T-helper 1 cell (primary cell): ENCODE results near the gene PPIG.
"Not testable (repeated sequence)": the region's sequence is repeated elsewhere in the genome, so short reads cannot be mapped to it uniquely, and the experiment has no call there.

Experiments
- DNase-seq, 5 donors: peaks; one replicate each; pipeline ENCODE4 v3.0.0-alpha.2; 2012 to 2020
- total RNA-seq, 4 donors: gene quantifications; one replicate each; lab custom pipeline; 2026; lab: John Stamatoyannopoulos, UW

PPIG gene
- total RNA-seq: 104 to 155 (median 139) reads per million in 4 donors

DNA sequence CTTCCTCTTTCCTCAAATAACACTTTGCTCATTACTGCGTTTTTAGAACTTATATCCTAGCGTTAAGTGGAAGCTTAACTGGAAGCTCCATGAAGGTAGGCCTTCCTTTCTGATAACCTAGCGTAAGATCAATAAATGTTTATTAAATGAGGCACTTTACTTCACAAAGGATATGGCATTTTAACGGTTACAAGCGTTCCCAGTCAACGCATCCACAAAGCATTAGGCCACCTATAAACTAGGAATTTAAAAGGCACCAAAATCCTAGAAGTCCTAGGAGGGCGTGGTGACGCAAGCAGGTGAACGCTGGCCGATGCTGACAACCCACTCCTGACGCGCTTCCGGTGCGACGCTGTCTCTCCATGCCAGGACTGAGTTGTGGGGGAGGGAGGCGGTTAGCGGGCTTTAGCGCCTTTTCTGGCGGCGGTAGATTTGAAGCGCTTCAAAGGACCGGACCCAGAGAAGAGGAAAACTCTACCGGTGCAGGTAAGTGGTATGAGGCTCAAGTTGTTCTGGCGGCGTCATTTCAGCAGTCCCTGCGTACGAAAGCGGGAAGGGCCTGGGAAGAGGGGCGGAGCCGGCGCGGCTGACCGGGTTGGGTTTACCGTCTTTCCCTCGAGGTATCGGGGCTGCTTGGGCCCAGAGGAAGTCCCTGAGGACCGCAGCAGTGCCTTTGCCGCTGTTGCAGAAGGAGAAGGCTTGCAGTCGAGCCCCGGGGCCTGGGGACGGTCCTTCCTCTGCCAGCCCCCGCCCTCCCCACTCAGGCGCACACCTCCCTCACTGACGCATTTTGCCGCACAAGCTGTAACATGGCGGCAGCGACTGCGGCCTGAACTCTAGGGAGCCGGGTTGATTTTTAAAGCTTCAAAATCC, at the start of gene PPIG:
Gene PPIG (plus strand): TSS at position 347 of the 873 bp plus-strand sequence. CDS start 19,691 bp downstream, outside the sequence.
- DNase-seq: peak; percentile 66 to 93 (median 80)

DNA sequence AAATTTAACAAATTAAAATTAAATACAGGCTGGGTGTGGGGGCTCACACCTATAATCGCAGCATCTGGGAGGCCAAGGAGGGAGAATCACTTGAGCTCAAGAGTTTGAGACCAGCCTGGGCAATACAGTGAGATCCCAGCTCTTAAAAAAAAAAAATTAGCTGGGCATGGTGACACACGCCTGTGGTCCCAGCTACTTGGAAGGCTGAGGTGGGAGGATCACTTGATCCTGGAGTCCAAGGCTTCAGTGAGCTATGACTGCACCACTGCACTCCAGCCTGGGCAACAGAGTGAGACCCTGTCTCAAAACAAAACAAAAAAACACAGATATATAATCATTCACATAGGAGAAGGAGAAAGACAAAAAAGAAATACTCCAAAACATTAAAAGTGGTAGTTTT, 44.7 kb upstream of the PPIG start:
- DNase-seq: not testable (repeated sequence)

DNA sequence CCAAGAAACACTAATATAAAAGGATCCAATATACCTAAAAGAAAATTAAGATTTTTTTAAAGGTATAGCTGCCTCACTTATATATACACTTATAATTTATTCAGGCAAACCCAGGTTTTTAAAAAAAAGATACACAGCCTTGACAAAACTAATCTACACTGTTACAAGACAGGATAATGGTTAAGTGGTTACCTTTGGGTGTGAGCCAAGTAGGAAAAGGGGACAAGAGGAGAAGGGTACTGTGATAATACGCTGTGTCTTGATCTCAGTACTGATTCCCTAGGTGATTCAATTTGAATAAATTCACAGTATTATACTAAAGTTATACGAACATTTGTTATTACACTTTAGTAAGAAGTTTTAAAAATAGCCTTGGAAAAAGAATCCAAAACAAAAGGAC, 44.0 kb upstream of the PPIG start:
- DNase-seq: no peak

DNA sequence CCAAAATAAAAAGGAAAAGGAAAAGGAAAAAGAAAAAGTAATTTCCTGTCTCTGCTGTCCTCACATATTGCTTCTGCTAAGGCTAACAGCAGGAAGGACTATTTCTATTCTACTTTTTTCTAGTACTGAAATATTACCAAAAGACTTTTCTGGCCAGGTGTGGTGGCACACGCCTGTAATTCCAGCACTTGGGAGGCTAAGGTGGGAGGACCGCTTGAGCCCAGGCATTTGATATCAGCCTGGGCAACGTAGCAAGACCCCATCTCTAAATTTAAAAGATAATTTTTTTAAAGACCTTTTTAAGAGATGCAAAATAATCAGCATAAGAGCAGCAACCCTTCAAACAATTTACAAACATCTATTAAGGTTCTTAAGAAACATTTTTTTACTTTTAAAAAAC, 41.7 kb upstream of the PPIG start:
- DNase-seq: no peak

DNA sequence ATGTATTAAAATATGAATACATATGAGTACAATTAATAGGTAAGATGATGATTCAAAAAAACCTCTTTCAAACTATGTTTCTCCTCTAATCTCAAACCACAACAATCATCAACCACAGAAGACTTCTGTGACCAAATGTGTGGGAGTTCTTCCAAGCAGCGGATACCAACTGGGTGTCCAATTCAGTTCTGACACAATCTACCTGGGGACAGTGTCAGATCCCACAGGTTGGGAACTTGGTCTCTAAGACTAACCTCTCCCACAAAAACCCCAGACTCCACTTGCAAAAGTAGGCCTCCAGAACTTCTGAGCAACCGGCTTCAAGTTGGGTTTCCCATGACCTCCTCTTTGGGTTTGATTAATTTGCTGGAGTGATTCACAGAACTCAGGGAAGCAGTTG, 37.4 kb upstream of the PPIG start:
- DNase-seq: no peak

DNA sequence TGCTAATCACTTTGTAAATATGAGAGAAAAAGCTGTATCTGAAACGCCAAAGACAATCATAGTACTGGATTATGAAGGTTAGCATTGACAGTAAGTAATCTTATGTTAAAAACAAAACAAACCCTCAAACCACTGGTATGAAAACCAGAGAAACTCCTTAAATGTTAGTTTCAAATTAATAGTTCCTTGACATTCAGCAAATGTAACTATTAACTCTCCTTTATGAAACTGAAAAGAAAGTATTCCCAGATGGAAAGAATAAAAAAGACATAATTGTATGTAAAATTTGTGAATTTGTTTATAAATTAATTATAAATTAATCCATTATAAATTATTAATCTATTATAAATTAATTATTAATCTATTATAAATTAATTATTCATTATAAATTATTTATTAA, 22.8 kb upstream of the PPIG start:
- no peak for DNase-seq

DNA sequence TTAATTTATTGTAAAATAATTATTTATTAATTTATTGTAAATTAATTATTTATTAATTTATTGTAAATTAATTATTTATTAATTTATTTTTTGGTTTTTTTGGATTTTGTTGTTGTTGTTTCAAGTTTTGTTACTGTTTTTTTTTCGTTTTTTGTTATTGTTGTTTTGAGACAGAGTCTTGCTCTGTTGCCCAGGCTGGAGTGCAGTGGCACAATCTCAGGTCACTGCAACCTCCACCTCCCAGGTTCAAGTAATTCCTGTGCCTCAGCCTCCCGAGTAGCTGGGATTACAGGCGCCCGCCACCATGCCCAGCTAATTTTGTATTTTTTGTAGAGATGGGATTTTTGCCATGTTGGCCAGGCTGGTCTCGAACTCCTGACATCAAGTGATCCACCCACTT, 22.1 kb upstream of the PPIG start:
- not testable (repeated sequence) for DNase-seq

DNA sequence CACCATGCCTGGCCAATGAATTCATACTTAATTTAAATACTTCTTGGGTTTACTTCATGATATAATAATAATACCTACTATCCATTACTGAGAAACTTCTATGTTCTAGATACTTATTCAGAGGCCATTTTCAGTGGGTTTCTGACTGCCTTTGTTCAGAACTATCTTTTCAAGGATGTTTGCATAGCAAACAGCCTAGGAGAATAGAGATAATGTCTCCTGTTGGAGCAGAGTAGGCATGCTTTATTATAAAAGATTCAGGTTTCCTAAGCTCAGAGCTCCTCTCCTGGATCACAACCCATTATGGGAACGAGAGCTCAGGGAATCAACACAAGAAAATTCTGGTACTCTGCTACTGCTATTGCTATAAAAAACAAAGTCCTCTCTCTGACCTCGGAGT, 21.6 kb upstream of the PPIG start:
- DNase-seq: no peak

DNA sequence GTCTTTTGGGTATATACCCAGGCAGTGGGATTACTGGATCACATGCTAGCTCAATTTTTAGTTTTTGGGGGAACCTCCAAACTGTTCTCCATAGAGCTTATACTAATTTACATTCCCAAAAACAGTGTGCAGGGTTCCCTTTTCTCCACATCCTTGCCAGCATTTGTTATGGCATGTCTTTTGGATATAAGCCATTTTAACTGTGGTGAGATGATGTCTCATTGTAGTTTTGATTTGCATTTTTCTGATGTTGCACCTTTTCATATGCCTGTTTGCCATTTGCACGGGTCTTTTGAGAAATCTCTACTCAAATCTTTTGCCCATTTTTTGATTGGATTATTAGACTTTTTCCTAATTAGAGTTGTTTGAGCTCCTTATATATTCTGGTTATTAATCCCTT, 18.5 kb upstream of the PPIG start:
- no peak for DNase-seq

DNA sequence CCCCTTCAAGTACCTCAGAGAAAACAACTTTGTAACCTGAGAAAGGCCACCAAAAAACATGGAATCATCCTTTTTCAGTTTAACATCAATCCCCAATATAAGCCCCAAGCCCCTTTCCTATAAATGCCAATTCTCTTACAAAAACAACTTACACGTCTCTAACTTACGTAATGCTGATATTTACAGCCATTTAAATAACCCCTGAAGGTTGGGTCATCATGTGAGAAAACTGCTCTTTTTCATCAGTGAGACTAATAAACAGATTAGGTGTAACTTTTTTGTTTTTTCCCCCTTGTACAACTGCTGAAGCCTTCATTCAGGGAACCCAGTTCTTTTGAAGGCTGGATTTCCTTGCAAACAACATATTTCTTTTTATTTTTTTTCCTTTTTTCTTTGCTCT, 14.2 kb upstream of the PPIG start:
- DNase-seq: no peak

DNA sequence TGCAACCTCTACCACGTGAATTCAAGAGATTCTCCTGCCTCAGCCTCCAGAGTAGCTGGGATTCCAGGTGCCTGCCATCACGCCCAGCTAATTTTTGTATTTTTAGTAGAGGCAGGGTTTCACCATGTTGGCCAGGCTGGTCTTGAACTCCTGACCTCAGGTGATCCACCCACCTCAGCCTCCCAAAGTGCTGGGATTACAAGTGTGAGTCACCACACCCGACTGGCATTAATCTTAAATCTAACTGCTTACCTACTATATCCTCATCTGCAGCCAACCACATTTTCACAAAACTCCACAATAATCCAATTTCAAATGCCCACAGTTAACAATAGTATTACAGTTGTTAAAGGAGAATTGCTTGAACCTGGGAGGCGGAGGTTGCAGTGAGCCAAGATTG, 13.4 kb upstream of the PPIG start:
- DNase-seq: not testable (repeated sequence)

DNA sequence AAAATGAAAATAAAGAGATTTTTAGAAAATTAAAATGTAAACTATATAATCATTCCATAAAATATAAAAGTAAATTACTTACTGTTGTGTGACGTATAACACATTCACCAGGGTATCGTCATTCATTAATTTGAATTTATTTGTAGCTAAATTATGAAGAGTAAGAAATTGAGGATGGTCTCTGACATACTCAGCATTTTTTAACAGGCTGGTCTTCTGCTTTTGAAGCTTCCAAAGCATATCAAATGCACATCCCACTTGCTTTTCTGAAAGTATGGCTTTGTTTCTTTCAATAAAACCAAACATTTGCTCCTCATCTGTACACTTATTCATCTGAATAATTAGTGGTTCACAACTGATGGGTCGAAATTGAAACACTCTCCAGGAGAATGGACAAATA, 12.6 kb upstream of the PPIG start:
- no peak for DNase-seq

DNA sequence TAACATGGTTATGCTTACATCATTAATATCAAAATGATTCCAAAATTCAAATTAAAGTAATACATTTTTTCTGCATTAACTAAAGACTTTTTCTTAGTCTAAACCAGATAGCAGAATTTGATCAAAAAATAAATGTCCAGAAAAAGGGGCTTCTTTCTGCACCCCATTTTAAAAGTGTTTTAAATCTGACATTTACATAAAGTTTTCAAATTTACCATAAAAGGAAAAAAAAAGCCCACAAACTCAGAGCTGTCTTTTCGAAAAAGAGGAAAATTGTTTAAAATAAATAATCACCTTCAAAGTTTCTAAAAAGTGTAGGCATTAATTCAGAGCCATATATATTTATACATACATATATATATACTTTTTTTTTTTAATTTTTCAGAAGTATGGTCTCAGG, 12.0 kb upstream of the PPIG start:
- DNase-seq: no peak

DNA sequence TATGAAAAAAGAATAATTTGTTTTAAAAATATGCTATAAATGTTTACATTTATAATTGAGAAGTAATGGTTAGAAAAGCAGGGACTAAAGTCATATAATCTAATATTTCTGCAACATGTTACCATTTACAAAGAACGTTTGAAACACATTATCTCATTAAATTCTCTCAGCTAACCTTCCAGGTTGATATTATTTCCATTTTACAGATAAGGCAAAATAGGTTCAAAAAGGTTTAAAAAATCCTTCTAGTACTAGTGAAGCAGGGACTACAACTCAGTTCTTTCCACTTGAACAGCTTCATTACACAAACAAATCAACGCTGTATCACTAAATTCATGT, 11.4 kb upstream of the PPIG start:
- DNase-seq: no peak

DNA sequence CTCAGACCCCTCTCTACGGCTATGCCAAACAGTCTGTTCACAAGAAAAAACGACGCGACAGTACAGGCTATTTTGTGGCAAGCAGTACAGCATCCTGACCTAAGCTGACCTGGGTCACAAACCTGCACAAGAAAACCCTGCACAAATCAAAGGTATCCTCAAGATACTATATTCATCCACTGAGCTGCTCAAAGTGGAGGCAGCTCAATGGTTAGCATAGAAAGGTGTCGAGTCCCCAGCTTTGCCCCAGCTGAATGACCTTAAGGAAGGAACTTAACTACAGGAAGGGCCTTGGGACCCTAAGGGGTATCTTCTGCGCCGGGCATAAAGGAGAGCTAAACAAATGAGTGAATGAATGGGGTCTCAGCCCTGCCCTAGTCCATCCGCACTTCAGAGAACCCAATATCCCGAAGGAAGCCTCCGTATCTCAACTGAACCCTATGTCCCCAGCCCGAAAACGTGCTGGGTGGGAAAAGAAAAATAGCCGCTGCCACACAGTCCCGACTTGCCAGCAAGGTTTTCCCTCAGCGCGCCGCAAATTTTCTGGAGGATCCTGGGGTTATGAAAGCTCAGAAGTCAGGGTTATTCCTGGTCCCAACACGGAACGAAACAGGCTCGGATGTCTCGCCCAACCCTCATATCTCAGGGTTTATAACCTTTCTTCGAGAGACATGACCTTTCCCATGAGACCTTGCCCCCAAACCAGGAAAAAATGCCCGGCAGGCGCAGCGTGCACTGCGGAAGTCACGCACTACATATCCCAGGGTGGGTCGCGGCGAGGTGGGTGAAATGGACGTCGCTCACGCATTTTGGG, 10.8 kb upstream of the PPIG start, which contains the start of gene FASTKD1:
Gene FASTKD1 (minus strand): TSS at position 706 of the 814 bp plus-strand sequence. CDS start 1,836 bp downstream, outside the sequence.
- DNase-seq: peak; percentile 69 to 89 (median 79)

DNA sequence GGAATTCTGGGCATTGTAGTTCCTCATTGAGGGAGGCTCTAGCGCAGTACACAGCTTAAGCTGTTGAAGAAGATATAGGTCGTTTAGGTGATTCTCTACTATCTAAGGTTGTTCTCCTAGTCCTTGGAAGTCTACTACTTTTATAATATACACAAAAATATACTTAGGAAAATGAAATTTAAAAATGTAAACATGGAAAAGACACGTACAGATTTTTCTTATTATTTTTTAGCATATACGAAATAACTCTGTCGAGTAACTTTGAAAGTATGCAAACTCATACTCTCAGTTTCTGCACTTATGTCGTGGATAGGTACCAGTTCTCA, 10.2 kb upstream of the PPIG start:
- no peak for DNase-seq

DNA sequence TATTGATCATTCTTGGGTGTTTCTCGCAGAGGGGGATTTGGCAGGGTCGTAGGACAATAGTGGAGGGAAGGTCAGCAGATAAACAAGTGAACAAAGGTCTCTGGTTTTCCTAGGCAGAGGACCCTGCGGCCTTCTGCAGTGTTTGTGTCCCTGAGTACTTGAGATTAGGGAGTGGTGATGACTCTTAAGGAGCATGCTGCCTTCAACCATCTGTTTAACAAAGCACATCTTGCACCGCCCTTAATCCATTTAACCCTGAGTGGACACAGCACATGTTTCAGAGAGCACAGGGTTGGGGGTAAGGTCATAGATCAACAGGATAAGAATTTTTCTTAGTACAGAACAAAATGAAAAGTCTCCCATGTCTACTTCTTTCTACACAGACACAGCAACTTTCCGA, 9.6 kb upstream of the PPIG start:
- not testable (repeated sequence) for DNase-seq

DNA sequence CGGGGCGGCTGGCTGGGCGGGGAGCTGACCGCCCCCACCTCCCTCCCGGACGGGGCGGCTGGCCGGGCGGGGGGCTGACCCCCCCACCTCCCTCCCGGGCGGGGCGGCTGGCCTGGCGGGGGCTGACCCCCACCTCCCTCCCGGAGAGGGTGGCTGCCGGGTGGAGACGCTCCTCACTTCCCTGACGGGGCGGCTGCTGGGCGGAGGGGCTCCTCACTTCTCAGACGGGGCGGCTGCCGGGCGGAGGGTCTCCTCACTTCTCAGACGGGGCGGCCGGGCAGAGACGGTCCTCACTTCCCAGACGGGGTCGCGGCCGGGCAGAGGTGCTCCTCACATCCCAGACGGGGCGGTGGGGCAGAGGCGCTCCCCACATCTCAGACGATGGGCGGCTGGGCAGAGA, 8.9 kb upstream of the PPIG start:
- DNase-seq: not testable (repeated sequence)

DNA sequence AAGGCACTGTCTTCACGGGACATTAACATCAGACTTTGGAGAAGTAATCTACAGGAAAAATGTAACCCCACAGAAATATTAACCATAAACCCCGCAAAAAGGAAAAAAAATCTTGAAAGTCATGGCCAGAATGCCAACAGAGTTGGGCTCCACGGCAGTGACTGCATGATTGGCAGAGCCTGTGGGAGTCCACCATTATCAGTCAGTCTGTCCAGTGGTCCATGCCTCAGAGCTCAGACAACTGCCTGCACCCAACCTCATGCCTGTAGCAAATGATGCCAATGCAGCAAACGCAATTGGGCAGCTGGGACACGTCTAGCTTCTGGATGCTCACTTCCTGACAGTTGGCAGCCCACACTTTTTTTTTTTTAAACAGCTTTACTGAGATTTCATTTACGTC, 5.1 kb upstream of the PPIG start:
- DNase-seq: no peak

DNA sequence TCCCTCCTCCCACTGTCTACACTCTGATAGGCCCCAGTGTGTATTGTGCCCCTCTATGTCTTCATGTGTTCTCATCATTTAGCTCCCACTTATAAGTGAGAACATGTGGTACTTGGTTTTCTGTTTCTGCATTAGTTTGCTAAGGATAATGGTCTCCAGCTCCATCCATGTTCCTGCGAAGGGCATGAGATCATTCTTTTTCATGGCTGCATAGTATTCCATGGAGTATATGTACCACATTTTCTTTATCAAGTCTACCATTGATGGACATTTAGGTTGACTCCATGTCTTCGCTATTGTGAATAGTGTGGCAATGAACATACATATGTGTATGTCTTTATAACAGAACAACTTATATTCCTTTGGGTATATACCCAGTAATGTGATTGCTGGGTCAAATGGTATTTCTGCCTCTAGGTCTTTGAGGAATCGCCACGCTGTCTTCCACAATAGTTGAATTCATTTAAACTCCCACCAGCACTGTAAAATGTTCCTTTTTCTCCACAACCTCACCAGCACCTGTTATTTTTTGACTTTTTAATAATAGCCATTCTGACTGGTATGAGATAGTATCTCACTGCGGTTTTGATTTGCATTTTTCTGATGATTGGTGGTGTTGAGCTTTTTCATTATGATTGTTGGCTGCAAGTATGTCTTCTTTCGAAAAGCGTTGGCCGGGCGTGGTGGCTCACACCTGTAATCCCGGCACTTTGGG, 1.4 kb upstream of the PPIG start:
- DNase-seq: not testable (repeated sequence)

DNA sequence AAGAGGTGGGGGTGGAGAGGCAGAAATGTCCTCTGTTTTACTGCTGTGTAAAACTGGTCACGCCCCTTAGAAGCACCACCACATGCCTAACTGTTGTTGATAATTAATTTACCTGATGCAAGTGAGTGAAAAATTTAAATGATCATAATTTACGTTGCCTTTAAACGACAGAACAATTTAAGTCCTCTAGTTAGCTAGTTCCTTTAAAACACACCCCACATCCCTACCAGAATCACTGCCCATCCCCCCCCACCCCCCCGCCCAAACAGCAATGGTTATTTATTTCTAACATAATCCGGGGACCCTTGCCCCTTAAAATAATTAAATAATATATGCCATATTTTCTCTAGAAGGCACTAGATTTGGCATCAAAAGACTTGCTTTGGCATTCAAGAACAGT, 633 bp upstream of the PPIG start:
- DNase-seq: no peak

DNA sequence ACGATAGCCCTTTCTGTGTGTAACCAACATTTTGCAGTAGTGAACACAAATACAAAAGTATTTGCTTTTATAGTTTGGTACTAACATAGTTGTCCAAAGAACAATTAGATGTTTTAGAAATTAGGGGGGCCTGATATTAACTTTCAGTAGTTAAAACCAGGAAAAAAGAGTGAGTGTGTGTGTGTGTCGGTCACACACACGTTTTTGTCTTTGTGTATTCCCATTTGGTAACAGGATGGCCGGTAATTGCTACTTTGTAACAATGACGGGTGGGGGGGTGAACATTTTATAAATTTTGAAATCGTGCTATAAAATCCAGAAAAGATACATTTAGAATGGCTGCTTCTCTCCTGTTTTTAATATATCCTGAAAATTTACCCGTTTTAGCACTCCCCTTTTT, 1.5 kb downstream of the PPIG start:
- no peak for DNase-seq

DNA sequence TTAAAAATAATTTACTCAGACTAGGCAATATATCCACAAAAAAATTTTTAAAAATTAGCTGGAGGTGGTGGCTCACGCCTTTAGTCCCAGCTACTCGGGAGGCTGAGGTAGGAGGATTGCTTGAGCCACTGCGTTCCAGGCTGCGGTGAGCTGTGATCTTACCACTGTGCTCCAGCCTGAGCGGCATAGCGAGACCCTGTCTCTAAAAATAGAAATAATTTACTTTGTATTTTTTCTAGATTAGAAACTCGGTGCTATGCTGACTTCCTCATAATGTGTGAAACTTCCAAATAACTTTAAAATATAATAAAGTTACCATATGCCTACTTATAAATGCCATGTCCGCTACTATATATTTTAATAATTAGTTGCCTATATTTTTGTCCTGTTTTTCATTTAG, 6.7 kb downstream of the PPIG start:
- no peak for DNase-seq
